Testis (tissue), 2 donors: ENCODE measurements around the gene PITPNM1.

ENCODE experiments used
- CTCF ChIP-seq, 3 experiments: fragments of 450-650 bp in 2 of 3; fragments of 200-600 bp in 1 of 3; sonication (generic) in 1 of 3; IDR thresholded peaks; one replicate each; pipeline ENCODE4 v1.5.1; 2016 to 2019; ENCODE audit warnings: antibody characterized with exemption in 3 of 3, mild to moderate bottlenecking in 2 of 3, moderate library complexity in 1 of 3
- POLR2A ChIP-seq: fragments of 450-650 bp; IDR thresholded peaks from one replicate; pipeline ENCODE4 v1.6.1; 2017; ENCODE audit warnings: antibody characterized with exemption, mild to moderate bottlenecking, moderate library complexity

DNA sequence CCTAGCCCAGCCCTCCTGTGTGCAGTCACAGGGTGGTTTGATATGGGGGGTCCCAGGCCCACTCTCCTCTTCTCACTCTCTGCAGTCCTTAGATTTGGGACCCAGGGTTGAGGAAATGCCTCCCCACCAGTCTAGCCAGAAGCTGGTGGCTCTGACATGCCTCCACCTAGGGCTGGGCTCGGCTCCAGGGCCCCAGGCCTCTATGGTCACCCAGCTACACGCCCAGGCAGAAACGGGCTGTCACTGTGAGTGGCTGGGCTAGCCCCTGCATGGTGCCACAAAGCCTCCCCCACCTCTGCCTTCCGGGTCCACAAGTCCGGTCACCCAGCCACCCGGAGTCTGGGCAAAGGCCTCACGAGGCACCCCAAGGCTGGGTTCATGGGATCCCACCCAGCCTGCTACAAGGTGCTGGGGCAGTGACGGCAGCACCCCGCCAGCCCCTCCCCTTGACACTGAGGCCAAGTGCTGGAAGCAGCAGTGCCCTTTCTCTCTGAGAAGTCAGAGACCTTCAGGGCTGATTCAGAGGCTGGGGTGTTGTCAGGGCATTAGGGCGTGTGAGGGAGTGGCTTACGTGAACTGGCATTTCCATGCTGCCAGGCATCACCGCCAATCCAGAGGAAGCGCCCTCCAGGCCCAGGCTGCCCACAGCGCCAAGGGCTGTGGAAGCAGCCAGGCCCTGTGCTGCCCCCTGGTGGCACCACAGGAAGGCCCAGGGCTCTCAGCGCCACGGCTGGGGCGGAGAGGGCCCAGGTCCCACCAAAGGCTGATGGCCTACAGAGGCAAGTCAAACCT is 638 bp upstream of the PITPNM1 start:
- TF ChIP-seq CTCF (IDR thresholded peaks at IDR 0.05) (peak; percentile 91 to 93 (median 93)), POLR2A (no peak)
